22Rv1 (cell line): ENCODE data around the gene ACER3.

Experiments
- ZFX ChIP-seq: fragments of 450-650 bp; IDR thresholded peaks from 2 replicates; pipeline ENCODE4 v1.6.1; 2017; ENCODE audit warnings: antibody characterized with exemption, borderline replicate concordance
- TF ChIP-seq, protein P1 (sequence below): fragments of 450-650 bp; IDR thresholded peaks from 2 replicates; pipeline ENCODE4 v1.5.1; 2017; ENCODE audit warnings: mild to moderate bottlenecking

DNA sequence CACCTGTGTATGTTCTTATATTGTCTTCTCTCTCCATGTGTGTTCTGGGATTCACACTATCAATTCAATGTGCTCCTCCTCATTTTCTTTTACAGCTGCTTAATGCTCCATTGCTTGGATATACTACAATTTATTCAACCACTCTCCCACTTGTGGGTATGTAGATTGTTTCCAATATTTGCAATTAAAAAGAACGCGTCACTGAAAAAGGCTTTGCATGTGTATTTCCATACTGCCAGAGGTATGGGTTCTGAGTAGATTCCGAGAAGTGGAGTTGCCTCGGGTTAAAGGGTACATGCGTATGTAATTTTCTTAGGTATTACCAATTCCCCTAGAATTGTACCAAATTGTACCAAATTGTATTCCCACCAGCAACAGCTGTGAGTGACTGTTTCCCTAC, 199.1 kb downstream of the ACER3 start:
- TF ChIP-seq, protein P1, sequence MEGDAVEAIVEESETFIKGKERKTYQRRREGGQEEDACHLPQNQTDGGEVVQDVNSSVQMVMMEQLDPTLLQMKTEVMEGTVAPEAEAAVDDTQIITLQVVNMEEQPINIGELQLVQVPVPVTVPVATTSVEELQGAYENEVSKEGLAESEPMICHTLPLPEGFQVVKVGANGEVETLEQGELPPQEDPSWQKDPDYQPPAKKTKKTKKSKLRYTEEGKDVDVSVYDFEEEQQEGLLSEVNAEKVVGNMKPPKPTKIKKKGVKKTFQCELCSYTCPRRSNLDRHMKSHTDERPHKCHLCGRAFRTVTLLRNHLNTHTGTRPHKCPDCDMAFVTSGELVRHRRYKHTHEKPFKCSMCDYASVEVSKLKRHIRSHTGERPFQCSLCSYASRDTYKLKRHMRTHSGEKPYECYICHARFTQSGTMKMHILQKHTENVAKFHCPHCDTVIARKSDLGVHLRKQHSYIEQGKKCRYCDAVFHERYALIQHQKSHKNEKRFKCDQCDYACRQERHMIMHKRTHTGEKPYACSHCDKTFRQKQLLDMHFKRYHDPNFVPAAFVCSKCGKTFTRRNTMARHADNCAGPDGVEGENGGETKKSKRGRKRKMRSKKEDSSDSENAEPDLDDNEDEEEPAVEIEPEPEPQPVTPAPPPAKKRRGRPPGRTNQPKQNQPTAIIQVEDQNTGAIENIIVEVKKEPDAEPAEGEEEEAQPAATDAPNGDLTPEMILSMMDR: no peak
- no peak for TF ChIP-seq ZFX
